Right ventricle myocardium inferior (tissue), 1 donor: ENCODE results near the gene DUSP10. TPM values are rescaled to one million over a fixed set of nuclear protein-coding genes. Genes with fewer than 3 reads are reported as not detected.

Experiments
- ATAC-seq: fragments of 200-7000 bp; cut with Tn5 transposase; one replicate; pipeline ENCODE4 v1.9.1; 2020; ENCODE audit warnings: mild to moderate bottlenecking, moderate library complexity
- DNase-seq: peaks from one replicate; pipeline ENCODE4 v3.0.0; 2021; ENCODE audit errors: missing footprints
- intact Hi-C: fragments of 100-400 bp; cut with DNase I; formaldehyde crosslinking; loops from one replicate; pipeline ENCODE4 v1.11.0; 2022
- long read RNA-seq: library from polyadenylated mRNA; unstranded; transcript quantifications from one replicate; pipeline ENCODE4 v2.0.0, GENCODE V29; 2021
- total RNA-seq: library from RNA; stranded (reverse); fragmentation: NEBNext Ultra II Directional; extraction: Animal tissue kit (Norgen Biotek cat#: 25700); gene quantifications from one replicate; pipeline ENCODE4 v1.2.1, GENCODE V29; 2021
- donor health status: DM: no; HTN: yes; CAD: no; lungs with severe emphysema.

The DUSP10 gene
- total RNA-seq = 3.2 TPM
- long read RNA-seq, partial matches to known transcripts = 0 of 1 reads
- long read RNA-seq, other reads (novel, unspliced or antisense) = 0 of 1 reads

DNA sequence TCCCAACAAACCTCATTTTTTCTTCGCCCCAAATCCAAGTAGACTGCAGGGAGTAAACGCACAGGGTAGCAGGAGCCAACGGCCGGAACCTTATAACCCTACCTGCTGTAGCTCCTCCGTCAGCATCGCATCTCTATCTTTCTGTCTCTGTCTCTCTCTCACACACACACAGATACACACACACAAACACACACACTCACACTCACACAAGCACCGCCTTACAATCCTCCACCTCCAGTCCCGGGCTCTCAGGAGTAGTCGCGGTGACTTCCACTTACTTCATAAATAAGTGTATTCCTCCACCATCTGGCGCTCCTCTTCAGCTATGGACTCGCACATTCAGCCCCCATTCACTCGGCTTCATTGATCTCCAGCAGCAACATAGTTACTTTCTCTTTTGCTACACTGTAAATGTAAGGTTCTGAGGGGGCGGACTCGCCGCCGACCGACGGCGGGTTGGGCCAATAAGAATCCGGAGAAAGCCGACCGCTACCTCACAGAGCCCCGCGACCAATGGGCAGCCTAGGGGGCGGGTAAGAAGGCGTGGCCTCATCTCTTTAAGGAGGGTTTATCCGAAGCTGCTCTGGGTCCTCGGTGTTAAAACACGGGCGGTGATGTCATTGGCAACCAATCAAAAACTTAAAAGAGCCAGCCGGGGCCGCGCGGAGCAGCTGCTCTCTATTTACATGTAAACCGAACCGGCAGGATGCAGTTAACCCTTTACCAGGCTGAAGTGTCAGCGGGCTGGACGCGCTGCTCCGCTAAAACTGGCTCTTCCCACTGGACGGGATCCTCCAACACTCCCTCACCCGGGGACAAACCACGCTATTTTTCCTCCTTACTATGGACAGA lies at the start of gene DUSP10:
TSS of gene DUSP10 (minus strand) at position 387 of the 852 bp plus-strand sequence. CDS start 2,345 bp downstream, outside the sequence.
- intact Hi-C loops = loop anchor here (2.0 to 10.0 kb wide), 7 partner anchors 93 to 947 kb away; no protein-coding TSS in a partner anchor
- peak; percentile 95 for ATAC-seq
- DNase-seq = peak; percentile 99

DNA sequence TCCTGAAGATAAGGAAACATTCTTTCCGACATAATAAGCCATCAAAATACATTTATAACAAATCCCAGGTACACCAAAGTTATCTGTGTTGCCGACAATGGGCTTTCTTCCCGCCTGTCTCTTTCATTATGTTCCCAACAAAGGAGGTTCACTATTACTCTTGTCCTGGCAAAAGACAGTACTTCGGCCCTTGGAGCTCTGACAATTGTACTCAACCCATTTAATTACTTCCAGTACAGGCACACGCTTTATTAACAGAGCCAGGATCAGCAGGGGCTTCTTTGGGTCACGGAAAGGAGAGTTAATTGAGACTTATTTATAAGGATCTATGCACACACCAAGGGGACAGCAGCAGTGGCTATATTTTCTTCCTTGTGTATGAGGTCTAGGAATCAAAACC lies 46.6 kb upstream of the DUSP10 start:
- intact Hi-C loops = no loop called here
- no peak for DNase-seq
- no peak for ATAC-seq

DNA sequence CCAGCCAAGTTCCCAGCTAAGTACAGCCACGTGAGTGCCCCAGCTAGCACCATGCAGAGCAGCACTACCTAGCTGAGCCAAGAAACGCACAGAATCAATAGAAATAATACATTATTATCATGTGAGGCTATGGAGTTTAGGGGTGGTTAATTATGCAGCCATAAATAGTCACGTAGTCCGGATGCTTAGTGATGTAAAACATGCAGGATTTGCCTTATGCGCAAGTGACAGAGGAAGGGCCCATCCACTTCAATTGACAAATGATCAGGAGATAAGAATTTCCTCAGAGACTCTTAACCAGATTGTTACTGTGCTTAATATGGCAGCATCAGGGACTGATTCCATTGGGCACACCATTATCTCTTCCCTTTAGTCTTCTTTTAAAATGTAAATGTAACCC lies 44.8 kb upstream of the DUSP10 start:
- ATAC-seq (no peak), DNase-seq (no peak)
- intact Hi-C loops = no loop called here

DNA sequence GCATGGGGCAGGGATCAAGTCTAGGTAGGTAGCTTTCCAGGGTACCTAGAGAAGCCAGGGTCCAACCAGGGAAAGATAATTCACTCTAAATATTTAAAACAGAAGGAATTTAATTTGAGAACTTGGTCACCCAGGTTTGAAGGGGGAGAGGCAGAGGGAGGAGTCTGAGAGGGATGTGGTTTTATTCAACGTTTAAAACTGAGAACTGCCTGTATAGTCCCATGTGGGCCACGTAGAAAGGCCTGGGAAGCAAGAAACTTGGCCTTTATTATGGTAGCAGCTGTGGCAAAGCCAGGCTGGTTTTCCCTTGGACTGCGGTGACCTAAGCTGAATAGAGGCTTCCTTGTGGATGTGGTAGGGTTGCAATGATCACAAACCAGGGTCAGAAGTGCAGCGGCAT lies 42.0 kb upstream of the DUSP10 start:
- intact Hi-C loops = no loop called here
- DNase-seq (no peak), ATAC-seq (no peak)

DNA sequence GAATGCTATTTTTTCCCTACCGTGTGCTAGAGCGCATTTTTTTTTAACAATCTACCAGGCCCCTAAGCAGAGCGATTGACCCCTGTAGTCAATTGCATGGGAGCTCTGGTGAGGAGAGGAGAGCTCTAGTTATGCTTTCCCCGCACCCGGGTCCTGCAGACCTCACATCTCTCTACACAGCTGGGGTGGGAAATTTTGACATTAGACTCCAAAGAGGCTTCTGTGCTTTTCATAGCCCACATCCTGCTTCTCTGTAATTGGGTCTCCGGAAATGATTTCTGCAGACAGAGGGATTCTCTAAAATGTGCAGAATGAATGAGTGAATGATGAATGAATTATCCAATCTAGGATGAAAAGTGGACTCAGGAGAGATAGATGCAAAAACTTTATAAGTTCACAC lies 41.5 kb upstream of the DUSP10 start:
- intact Hi-C loops = no loop called here

DNA sequence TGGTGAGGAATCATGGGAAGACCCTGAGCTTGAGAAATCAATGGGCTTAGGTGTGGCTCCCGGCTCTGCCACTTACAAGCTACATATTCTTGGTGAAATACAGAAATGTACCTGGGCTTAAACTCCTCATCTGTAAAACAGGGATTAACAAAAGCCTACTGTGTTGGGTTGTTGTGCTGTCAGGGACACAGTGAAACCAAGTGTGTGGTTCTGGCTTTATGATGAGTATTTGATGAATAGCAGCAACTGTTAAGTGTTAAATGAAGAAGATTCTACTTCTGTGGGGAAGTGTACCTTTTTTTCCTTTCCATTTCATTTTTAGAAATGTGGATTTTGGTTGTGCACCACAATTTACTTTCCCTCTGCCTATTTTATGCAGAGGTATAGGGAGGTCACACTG lies 41.1 kb upstream of the DUSP10 start:
- ATAC-seq = no peak
- intact Hi-C loops = no loop called here
- DNase-seq = no peak

More for the DNA sequence above, 41.5 kb upstream of the DUSP10 start:
- ATAC-seq (no peak), DNase-seq (no peak)

DNA sequence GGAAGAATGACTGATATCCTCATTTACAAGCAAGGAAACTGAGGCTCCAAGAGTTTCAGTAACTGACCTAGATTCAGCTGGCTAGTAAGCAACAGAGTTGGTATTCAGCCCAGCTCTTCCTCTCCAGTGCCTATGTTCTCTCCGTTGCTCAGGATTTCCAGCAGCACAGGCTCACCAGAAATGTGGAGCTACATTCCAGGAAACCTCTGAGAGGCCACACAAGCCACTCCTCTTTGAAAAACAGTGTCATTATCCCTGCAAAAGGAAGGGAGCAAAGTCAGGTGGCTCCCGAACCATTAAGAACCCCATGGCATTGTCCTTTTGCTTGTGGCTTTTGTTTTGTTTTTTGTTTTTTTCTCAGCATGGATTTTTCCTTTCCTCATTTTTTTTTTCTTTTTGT lies 40.6 kb upstream of the DUSP10 start:
- intact Hi-C loops = no loop called here
- ATAC-seq (no peak), DNase-seq (no peak)

DNA sequence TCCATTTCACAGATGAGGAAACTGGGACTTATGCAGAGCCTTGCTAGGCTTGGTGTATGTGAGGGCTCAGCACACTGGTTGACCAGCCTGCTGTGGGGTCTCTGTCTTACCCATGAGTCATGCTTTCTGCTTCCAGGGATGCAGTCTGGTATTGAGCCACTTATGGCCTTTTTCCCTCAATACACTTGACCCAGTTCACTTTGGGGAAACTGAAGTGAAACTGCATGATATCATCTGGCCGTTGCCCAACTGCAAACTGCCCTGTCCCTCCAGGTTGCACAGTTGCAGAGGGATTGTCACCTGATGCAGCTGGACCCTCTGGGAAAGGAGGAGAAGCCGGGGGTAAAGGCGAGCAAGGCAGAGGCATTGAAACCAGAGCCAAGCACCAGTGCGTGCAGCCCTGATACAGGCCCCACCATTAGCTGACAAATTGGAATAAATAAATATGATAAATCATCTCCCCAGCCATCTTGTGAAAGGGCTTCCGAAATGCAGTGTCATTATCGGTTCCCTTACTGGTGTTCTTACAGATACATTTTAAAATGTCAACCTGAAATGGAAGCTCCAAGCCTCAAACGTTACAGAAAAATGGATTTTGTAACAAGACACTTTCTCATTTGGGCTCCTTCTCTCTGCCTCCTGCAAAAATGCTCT lies 39.3 kb upstream of the DUSP10 start:
- DNase-seq (no peak), ATAC-seq (no peak)
- intact Hi-C loops = no loop called here

DNA sequence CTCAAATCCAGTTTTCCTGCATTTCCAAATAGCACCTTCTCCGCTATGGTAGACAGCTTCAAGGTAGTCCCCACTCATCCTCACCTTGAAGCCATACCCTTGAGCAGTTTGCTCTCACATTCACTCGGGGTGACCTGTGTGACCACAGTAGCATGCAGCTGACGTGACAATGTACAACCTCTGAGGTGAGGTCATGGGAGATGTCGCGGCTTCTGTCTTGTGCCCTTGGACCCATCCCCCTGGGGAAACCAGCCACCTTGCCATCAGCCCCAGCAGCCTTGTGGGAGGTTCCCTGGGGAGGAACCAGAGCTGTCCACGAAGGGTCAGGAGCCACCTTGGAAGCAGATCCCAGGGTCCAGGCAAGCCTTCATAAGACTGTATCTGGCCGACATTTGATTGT lies 38.3 kb upstream of the DUSP10 start:
- ATAC-seq = no peak
- intact Hi-C loops = no loop called here
- no peak for DNase-seq

DNA sequence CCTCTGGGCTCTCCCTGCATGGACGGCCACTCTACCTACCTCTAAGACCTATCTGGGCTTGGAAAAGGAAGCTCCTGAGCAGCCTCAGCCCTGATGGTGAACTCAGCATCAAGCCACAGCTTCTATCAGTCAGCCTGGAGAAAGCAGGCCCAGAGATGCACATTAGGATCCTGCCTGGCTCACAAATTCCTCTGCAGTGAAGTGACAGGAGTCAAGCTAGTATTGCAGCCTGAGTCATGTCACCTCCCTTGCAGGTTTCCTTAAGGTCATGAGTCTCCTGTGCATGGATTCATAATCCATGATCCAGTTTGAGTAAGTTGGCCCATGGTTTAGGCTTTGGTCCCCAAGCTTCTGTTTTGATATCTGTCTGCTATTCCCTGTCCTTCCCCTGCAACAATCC lies 37.9 kb upstream of the DUSP10 start:
- no peak for ATAC-seq
- intact Hi-C loops = no loop called here
- no peak for DNase-seq

DNA sequence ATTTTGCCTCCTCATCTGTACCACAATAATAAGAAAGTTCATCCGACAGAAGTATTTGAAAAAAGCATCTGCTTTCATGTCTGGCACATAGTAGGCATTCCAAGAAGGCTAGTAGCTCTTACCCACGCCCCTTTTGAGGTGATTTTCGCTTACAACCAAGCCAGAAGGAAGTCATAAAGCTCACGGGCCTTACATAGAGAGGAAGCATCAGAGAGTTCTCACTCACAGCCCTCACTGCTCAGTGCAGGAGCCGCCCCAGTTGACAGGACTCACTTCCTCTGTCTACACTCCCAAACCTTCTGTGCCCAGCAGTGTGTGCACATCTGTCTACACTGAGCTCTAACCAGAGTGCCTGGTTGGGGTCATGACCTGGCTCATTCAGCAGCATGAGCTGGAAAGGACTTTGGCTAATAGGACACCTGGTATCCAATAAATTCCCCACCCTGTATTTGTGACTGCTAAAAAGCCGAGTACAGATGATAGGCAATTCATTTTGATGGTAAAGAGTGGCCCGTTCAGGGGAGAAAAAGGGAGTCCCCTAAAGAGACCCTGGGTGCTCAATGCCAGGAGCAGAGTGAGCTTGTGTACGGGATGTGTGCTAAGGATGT lies 36.8 kb upstream of the DUSP10 start:
- no peak for DNase-seq
- no peak for ATAC-seq
- intact Hi-C loops = no loop called here

DNA sequence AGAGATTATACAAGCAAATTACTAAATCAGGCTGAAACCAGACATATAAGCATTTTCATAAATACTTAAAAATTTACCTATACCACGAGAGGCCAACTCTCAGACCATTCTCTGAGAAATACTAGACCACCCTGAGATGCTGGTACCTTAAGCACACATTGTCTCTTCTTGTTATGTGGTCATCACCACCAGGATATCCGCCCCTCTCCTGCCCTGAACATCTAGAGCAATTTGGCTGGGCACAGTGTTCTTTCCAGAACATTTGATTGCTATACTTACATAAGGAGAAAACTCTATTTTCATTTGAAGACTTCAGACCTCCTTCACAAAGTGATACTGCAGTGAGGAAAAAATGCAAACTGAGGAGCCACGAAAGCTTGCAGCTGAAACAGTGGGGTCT lies 36.2 kb upstream of the DUSP10 start:
- DNase-seq (no peak), ATAC-seq (no peak)
- intact Hi-C loops = no loop called here

DNA sequence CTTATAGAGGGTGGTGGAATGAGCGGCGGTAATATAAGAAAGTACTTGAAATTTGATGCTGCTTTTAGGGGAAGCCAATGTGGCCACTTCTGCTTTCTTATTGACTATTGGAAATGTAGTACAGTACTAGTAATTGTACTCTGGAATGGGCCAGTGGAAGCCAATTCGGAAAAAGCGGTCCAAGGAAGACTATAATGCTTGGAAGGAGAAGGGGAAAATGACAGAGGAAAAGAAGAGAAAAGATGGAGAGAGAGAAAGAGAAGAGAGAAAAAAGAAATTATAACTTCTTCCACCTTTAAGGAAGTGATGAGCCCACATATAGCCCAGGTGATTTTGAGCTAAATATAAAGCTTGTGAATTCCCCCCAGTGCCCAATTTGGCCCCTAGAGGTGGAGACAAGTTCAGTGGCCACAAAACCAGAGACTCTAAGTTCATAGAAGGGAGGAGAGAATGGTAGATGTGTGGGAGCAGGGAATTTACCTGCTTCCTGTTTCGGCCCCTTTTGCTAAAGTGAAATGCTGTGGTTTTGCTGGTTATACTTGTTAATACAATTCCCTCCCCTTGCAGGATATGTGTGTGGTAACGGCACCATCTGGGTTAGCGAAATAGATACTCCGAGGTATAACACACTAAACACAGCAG lies 35.7 kb upstream of the DUSP10 start:
- DNase-seq (no peak), ATAC-seq (no peak)
- intact Hi-C loops = no loop called here

DNA sequence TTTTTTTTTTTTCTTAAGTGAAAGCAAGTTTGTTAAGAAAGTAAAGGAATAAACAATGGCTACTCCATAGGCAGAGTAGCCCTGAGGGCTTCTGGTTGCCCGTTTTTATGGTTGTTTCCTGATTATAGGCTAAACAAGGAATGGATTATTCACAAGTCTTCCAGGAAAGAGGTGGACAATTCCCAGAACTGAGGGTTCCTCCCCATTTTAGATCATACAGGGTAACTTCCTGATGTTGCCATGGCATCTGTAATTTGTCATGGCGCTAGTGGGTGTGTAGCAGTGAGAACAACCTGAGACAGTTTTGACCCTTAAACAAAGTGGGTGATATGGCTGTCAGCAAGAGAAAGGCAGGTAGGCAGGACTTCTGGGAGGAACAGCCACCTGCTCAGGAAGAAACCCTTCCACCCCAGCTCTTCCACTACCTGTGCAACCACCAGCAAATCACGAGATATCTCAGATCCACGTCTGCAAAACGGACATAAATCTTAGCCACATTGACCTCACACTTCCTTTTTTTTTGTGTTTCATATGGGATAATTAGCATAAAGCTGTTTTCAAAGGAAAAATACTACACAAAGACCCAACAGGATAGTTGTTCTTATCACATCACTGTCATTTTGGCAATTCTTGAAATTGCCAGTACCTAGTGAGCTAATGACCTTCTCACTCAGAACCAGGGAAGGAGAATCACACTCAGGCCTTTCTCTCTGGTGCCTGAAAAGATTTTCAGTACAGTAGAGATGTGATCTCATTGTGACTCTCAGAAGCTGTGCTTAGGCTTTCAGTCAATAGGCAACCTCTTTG lies 34.8 kb upstream of the DUSP10 start:
- intact Hi-C loops = no loop called here
- no peak for DNase-seq
- ATAC-seq = no peak

DNA sequence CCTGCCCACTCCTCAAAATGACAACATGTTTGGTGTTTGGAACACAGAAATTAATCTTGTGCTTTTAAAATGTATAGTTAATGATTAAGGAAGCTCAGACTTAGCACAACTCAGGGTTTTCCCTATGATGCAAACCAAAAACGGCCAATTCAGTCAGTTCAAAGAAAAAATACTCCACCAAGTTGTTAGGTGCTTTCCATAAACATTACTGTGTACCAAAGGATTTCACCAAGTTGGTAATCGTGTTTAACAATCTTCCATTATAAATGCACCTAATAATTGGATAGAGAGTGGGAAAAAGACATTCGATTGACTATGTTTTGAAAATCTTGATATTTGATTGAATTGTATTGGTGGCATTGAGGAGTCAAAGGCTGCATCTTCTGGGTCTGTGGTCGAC lies 33.3 kb upstream of the DUSP10 start:
- intact Hi-C loops = no loop called here
- DNase-seq (no peak), ATAC-seq (no peak)

DNA sequence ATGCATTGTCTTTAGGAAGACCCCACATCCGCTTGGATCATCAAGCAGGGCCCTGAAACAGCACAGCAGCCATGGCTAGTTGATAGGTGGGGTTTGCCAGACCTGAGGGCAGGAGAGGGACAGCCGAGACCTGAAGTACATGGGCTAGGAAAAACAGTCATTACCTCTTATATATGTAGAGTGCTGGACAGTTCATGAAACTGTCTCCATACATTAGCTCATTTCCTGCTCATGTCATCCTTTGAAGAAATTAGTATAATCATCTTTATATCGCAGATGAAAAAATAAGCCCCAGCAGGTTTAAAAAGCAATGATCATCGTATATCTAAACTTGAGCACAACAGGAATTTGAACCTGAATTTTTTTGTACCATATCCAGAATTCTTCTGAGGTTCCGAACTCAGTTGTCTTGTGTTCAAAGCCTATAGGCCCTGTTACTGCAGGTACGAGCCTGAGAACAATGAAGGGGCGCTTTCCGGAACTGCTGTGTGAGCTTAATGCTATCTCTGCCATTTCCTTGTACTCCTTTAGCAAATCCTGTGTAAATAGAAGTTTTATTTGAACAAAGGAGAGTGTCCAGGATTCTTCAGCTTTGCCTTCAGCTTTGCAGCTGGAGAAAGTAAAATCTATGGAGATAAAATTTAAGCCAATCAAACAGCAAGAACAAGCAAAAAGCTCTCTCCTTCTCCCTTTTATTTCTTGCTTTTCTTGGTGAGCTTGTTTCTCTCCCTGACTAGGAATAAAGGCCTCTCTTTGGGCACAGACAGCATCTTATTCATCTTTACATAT lies 32.4 kb upstream of the DUSP10 start:
- ATAC-seq (no peak), DNase-seq (no peak)
- intact Hi-C loops = no loop called here

DNA sequence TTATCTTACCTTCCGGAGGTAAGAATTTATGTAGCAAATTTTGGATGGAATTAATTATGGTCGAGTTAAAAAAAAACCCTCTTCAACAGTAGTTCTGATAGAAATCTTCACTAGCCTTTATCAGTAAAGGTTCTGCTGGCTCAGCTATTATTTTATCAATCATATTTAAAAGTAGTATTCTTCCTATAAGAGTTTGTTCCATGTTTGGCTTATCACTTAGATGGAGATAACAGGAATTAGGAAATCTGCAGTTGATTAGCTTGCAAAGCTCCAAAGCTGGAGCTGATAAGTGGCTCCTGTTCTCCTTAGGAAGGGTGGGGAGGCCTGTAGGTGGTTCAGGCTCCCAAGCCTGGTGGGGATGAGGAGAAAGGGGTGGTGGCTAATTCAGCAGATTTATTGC lies 31.5 kb upstream of the DUSP10 start:
- ATAC-seq (no peak), DNase-seq (no peak)
- intact Hi-C loops = no loop called here

DNA sequence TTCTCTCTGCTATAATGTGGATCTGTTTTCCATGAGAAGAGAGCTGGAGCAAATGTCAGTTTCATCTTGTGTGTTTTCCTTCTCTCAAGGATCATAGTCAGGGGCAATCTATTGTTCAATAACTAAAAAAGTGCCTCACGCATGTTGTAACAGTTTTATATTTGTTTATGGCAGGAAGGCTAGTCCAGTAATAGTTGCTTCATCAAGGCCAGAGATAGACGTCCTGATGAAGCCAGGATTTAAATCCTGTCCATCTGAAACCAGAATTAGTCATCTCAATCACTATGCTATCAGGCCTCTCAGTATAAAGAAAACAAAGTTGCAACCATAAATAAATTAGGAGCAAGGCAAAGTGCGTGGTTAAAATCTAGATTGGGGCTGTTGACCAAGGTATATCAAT lies 30.2 kb upstream of the DUSP10 start:
- ATAC-seq = no peak
- DNase-seq = no peak
- intact Hi-C loops = no loop called here
